WI38 (cell line): ENCODE data around the gene RAMAC.
"Not testable (repeated sequence)": the region's sequence is repeated elsewhere in the genome, so short reads cannot be mapped to it uniquely, and the experiment has no call there.

Experiments
- H3K4me3 ChIP-seq: 2 replicates; pipeline ENCODE4 v1.5.1; 2011; ENCODE audit warnings: low read depth, mild to moderate bottlenecking, control low read depth, low read length
- CTCF ChIP-seq: IDR thresholded peaks from 2 replicates; pipeline ENCODE4 v1.5.1; 2012; ENCODE audit warnings: low read depth, mild to moderate bottlenecking, control low read depth, low read length

Gene RAMAC

GRCh38 chr15:82985688-82986441 lies at the start of gene RAMAC:
Gene RAMAC (plus strand): TSS chr15:82986210. CDS start chr15:82989019, 2,809 bp downstream.
- no peak for TF ChIP-seq CTCF
- H3K4me3 ChIP-seq = peak within 1 kb of the TSS; percentile 98

GRCh38 chr15:82936966-82937711 lies 48.9 kb upstream of the RAMAC start:
- no peak overlapping the region for H3K4me3 ChIP-seq
- TF ChIP-seq CTCF = no peak

- TF ChIP-seq CTCF = no peak
- H3K4me3 ChIP-seq = no peak overlapping the region
Measured at GRCh38 chr15:82937712-82938058, 48.3 kb upstream of the RAMAC start.

- H3K4me3 ChIP-seq = not testable (repeated sequence)
Measured at GRCh38 chr15:82939678-82940077, 46.3 kb upstream of the RAMAC start.

GRCh38 chr15:82942691-82943090 lies 43.3 kb upstream of the RAMAC start:
- H3K4me3 ChIP-seq = no peak overlapping the region
- no peak for TF ChIP-seq CTCF

GRCh38 chr15:82943176-82943575 lies 42.8 kb upstream of the RAMAC start:
- TF ChIP-seq CTCF = no peak
- no peak overlapping the region for H3K4me3 ChIP-seq

GRCh38 chr15:82944056-82944455 lies 42.0 kb upstream of the RAMAC start:
- H3K4me3 ChIP-seq = no peak overlapping the region
- TF ChIP-seq CTCF = no peak
